ENCODE data around the gene SLC39A7.

The SLC39A7 gene

GRCh38 chr6:33191383-33192104 lies 9.1 kb upstream of the SLC39A7 start:
- no peak for DNase-seq

DNA sequence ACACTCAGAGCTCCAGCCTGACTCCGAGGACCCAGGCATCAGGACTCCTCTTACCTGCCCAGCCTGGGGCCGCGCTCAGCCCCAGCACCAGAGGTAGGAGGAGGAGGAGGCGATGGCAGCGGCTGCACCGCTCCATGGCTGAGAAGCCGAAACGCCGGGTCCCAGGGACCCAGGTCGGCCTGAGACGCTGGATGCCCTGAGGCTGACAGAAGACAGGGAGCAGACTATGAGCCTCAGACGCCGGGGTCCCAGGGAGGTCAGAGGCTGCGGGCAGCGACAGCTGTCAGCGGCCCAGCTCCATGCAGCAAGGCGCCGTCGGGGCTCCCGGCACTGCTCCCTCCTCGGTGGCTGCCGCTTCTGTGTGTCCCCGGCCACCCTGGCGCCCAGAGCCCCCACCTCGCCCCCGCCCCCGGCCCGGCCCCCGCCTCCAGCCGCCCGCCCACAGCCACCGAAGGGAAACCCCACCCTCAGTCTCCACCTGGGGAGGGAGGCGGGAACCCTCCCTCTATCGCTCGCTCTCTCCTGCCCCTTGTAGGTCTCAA lies 8.5 kb upstream of the SLC39A7 start, which contains the start of gene COL11A2:
Gene COL11A2 (minus strand): TSS at position 363 of the 542 bp plus-strand sequence. CDS start 227 bp downstream, at position 136.
- DNase-seq = peak; percentile 68

- DNase-seq = peak; percentile 71
These were observed 7.7 kb upstream of the SLC39A7 start for GRCh38 chr6:33192671-33193602.

DNA sequence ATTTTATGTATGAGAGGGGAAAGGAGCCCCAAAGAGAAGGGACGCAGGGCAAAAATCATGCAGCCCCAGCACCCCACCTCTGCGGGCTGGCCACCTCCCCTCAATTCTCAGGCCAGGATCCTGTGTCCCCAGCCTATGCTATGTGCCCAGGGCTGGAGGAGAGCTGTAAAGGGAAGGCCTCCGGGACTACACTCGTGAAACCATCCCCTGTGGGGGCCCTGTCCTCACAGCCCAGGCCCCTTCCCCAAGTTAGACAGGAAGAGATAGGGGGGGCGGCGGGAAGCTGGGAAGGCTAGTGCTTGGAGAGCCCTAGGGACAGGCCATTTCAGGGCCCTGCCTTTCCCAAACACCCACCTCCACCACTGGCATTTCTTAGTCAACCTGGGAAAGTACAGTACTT lies 7.0 kb upstream of the SLC39A7 start:
- DNase-seq = no peak

DNA sequence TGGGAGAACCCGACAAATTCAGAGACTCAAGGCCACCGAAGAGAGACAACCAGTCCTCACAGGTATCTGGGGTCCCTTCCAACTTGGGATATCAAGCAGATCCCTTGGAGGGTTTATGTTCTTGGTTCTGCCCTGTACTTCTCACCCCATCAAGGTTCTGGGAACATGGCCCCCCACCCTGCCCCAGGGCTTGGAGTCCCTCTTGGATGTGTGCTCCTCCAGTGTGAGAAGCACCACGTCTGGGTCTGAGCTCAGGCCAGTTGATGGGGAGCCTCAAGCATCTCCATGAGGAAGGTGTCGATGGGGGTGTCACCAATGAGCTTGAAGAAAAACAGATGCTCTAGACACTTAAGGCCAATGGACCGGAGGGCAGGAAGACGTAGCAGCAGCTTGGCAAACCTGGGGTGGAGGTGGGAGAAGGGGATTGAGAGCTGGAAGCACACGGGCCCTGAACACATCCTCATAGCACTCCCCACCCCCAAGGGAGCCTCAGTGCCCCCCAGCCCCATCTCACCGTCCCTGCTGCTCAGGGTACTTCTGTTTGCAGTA lies 6.2 kb upstream of the SLC39A7 start:
- no peak for DNase-seq

GRCh38 chr6:33195304-33196165 lies 5.1 kb upstream of the SLC39A7 start:
- no peak for DNase-seq

DNA sequence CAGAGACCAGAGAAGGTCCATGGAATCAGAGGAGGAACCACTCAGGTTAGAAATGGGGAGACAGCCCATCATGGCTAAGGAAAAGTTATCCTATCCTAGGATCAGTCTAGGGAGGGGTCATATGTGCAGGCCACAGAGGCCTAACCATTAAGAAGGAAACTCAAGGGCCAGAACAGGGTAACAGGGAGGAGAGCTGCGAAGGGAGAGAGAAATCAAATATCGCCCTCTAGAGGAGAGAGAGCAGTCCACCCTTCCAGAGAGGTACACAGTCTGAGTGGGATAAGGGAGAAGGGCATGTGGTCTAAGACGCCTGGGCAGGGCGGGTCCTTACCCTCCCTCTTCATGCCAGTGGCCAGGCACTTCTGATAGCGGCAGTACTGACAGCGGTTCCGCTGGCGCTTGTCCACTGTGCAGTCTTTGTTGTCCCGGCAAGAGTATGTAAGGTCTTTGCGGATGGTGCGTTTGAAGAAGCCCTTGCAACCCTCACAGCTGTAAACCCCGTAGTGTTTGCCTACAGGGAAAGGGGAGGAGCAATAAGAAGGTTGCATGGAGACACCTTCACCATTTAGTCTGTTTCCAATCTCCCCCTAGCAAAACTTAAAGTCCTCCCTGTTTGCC lies 3.1 kb upstream of the SLC39A7 start:
- peak; percentile 67 for DNase-seq

- DNase-seq = no peak
These were observed 2.4 kb upstream of the SLC39A7 start for GRCh38 chr6:33198159-33198852.

DNA sequence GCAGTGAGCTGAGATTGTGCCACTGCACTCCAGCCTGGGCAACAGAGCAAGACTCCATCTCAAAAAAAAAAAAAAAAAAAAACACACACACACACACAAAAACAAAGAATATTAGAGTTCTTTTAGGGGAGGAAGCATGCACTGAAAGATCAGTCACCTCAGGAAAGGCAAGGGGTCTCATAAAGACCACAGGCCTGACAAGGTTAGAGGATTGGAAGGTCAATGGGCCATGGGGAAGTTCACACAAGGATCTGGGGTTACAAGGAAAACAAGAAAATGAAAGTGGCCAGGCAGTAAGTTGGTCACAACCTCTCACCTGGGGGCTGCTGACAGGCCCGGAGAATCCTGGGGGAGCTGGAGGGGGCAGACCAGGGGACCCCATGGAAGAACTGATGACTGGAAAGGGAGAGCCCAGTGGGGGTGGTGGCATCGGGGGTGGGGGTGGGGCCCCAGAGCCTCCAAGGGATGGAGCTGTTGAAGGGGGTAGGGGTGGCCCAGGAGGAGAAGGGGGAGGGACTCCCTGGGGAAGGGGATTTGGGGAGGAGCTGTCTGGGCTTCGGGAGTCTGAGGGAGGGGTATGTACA lies 1.7 kb upstream of the SLC39A7 start:
- DNase-seq = no peak

DNA sequence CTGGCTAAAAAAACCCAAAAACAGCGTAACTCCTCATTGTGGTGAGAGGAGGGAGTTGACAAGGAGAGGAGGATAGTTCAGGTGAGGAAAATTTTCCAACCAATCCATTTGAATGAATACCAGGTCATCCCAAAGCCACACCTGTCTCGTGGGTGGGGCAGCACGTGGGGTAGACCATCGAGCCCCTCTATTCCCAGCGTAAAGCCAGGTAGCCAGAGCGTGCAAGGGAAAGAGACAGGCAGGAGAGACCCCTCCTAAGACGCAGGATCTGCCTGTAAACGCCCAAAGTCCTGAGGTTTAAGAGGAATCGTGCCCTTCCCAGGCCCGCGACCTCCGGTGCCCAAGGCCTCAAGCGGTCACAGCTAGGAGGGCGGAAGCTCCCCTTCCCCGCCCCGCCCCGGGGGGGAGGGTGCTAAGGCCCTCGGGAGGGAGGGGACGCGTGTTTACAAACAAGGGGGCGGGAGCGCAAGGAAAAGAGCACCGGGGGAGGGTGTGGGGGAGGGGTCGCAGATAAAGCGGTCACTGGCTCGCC lies 914 bp upstream of the SLC39A7 start:
- DNase-seq = peak; percentile 87

- no peak for DNase-seq
These were observed 479 bp downstream of the SLC39A7 start for GRCh38 chr6:33201147-33201545.

- DNase-seq = no peak
These were observed 1.3 kb downstream of the SLC39A7 start for GRCh38 chr6:33201935-33202334.

DNA sequence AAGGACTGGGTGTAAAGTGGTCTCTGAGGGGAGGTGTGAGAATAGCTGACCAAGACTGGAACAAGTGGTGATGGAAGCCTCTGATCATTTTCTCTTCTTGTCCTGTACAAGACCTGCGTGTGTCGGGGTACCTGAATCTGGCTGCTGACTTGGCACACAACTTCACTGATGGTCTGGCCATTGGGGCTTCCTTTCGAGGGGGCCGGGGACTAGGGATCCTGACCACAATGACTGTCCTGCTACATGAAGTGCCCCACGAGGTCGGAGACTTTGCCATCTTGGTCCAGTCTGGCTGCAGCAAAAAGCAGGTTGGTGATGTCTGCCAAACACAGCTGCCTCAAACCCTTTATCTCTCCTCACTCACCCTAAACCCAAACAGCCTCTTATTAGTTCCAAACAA lies 2.1 kb downstream of the SLC39A7 start:
- DNase-seq = no peak

DNA sequence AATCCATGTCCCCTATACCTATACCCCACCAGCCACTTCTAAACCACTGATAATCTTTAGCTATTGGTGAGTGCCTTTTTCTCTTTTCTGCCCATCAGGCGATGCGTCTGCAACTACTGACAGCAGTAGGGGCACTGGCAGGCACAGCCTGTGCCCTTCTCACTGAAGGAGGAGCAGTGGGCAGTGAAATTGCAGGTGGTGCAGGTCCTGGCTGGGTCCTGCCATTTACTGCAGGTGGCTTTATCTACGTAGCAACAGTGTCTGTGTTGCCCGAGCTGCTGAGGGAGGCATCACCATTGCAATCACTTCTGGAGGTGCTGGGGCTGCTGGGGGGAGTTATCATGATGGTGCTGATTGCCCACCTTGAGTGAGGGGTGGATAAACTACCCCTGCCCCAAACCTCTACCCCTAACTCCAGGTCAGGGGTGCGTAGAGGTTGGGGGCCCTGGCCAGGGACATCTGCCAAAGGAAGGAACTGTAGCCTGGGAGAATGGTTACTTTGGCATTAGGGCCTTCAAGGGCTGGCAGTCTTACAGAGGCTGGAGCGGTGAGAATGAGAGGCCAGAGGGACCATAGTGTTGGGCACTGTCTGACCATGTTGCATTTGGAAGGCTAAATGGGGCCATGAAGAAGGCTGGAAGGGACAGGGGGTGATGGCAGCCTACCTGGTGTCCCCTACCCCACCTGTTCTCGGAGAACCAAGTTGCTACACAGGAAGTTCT lies 2.9 kb downstream of the SLC39A7 start:
- DNase-seq = no peak

GRCh38 chr6:33204165-33204414 lies 3.4 kb downstream of the SLC39A7 start:
- DNase-seq = no peak

DNA sequence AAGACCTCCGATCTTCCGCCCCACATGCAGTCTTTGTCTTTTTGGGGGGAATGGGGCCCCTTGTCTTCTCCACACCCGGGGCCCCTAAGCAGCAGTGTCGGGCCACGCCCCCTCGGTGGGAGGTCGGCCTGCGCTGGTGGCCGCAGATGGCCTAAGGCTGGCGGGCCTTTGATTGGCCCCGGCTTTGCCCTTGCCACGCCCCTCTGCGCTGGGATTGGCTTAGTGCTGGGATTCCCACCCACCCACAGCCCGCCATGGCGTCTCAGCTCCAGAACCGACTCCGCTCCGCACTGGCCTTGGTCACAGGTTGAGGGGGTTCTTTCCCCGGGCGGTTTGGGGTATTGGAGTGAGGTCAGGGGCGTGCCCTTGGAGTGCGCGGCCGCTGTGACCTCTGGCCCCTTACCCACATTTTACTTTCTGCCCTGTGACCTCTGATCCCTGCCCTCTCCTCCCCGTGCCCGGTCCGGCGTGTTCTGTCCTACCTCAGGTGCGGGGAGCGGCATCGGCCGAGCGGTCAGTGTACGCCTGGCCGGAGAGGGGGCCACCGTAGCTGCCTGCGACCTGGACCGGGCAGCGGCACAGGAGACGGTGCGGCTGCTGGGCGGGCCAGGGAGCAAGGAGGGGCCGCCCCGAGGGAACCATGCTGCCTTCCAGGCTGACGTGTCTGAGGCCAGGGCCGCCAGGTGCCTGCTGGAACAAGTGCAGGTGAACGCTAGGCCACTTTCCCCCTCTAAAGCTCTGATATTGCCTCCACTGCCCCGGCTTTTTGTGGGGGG lies 3.9 kb downstream of the SLC39A7 start, which contains the start of gene HSD17B8:
Gene HSD17B8 (plus strand): TSS at position 241 of the 776 bp plus-strand sequence. CDS start 14 bp downstream, at position 255.
- peak; percentile 96 for DNase-seq

DNA sequence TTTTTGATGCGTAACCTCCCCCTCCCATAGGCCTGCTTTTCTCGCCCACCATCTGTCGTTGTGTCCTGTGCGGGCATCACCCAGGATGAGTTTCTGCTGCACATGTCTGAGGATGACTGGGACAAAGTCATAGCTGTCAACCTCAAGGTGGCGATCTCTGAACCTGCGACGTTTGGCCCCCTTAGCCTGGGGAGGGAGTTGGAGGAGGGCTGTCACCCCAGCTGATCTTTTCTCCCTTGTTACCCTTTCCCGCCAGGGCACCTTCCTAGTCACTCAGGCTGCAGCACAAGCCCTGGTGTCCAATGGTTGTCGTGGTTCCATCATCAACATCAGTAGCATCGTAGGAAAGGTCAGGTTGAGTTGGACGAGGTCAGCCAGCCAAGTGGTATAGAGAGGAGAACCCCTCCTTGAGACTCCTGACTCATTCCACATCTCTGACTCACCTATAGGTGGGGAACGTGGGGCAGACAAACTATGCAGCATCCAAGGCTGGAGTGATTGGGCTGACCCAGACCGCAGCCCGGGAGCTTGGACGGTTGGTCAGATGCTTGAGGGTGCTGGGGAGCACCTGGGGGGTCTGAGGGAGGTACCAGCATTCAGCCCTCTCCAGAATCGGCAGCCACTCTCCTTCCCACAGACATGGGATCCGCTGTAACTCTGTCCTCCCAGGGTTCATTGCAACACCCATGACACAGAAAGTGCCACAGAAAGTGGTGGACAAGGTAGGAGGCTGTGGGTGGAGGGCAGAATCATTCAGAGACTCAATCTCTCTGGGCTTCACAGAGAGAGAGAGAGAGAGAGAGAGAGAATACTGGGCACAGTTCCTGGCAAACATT lies 4.7 kb downstream of the SLC39A7 start:
- peak; percentile 81 for DNase-seq
